Ureter (tissue), 1 donor: ENCODE data around the gene FBXW11. TPM values are rescaled to one million over a fixed set of nuclear protein-coding genes. Genes with fewer than 3 reads are reported as not detected.

Experiments used
- DNase-seq: peaks from one replicate; pipeline ENCODE4 v3.0.0-alpha.2; 2020; ENCODE audit warnings: low spot score
- total RNA-seq: library from RNA; stranded (reverse); gene quantifications from one replicate; pipeline ENCODE4 v1.2.4, GENCODE V29; 2023
- donor health status: DM: yes; HTN: yes; CAD: no.

FBXW11 gene
- total RNA-seq, 1 donor from 2014 or later, result 64.2 TPM

DNA sequence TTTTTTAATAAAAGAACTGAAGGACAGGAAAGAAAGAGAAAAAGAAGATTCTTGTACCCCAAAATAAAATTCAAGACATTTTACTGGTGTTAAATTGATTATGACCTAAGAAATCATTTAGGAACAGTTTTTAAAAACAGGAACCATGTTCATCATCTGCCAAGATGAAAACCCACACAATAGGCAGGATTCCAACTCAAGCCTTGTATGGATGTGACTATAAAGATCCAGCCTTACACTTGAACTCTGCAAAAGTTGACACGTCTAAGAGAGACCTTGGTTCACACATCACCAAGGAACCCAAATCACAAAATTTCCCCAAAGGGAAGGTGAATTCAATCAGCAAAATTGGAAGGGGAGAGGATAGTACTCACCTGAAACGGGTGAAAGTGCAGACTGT is 138.2 kb downstream of the FBXW11 start:
- no peak for DNase-seq

DNA sequence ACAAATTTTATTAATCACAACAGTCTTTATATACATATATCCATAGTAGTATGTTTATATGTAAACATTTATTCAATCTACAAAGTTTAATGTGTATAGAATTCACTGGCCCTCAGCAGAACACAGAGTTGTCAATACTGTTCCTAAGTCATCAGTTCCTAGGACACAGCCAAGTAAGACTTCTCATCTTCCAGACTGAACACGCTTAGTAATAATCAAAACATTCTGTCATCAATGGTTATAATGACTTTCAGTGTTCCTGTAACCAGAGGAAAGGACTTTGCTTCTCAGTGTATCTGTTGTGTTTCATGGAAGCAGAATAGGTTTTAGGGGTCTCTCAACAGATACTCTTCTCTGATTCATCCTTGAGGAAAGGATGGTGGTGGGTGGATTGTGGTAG is 138.7 kb downstream of the FBXW11 start:
- DNase-seq, result no peak

DNA sequence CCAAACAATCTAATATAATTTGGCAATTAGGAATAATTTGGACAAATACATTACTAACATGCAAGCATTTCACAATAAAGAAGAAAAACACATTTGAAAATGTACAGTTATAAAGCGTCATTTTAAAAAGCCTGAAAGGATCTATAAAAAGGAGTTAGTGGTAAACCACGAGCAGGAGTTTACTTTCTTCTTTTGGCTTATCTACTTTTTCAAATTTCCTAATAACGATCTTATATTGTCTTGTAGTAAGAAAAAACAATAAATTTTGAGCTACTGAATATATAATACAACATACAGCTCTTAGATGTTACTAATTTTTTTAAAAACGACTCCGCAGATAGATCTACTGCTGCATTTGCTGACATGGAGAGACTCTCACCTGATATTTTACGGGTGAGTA is 141.0 kb downstream of the FBXW11 start:
- DNase-seq, result no peak

DNA sequence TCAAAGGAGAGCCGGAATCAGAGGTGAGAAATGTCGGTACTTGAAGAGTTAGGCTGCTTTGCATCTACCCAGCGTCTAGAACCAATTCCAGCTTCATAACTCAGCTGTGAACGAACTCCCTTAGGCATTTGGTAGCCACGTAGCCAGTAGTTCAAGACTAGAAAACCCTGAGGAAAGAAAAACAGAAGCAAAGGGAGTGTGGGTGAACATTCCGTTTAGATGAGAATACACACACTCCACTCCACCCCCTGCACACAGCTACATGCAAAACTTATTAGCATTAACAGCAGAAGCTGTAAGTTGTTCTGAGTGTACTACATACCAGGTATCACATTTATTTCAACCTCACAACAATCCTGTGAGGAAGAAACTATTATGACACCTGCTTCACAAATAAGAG is 142.5 kb downstream of the FBXW11 start:
- no peak for DNase-seq

- DNase-seq, result no peak
Observed at GRCh38 chr5:171862624-171863023, 143.8 kb downstream of the FBXW11 start.

DNA sequence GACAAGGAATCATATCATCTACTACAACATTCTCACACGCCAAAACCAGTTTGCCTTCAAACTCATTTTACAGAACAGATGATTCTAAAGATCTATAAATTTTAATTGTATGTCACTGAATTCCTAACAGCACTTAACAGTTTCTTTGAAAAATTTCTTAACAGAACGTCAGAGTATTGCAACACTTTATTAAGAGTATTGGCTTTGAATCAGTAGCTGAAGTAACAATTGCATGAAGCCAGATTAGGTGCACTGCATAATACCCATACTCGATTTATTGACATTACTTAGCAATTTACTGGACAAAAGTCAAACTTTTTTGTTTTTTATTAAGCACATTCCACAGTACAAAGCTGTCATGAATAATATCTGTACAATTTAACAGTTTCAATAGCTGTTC is 145.1 kb downstream of the FBXW11 start:
- no peak for DNase-seq

DNA sequence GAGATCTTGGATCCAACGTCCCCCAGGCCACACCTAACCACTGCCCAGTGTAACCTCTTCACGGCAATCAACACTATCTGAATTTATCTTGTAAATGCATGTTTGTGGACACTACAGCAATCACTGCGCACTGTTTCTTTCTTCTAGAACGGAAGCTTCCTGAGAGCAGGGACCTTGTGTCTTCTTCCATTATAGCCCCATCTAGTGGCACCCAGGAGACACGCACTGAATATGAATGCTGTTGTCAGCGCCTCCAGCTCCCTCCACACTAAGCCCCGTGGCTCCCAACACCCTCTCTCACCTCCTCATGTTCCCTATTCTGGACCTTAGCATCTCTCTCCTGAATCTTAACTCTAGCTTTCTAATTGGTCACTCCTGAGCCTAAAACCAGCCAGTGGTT is 148.1 kb downstream of the FBXW11 start:
- DNase-seq, result no peak

DNA sequence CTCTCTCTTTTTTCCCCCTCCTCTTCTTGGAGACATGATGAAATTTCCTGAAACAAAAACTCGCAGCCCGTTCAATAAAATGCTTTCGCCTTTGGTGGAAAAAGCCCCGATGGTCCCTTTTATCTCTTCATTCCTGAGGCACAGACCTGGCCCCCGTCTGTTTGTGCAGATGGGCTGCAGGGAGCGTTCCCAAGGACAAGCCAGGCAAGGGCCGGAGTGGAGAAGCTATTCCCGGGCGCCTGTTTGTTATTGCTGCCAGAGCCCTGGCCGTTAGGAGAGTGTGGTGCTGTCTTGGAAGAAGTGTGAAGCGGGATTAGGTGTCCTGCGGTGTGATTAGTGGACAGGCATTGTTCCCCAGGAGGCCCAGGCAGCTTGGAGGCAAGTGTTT is 149.0 kb downstream of the FBXW11 start:
- no peak for DNase-seq

GRCh38 chr5:171855798-171856763 is 150.4 kb downstream of the FBXW11 start:
- DNase-seq, result no peak

DNA sequence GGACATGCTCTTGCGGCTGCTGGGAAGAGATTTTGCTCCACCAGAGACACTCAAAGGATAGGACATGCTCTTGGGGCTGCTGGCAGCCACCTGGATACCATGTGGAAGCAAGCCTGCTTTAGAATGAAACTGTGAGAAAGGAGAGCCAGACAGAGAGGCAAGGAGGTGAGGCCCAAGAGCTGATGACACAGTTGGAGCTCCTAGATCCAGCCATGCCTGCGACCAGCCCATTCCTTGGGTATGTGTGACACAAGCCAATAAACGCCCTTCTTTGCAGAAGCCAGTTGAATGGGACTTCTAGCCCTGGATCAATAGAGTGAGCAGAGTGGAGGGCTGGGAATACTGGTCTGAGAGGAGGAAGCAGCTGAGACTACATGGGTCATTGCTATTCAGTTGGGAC is 151.2 kb downstream of the FBXW11 start:
- DNase-seq, result no peak

DNA sequence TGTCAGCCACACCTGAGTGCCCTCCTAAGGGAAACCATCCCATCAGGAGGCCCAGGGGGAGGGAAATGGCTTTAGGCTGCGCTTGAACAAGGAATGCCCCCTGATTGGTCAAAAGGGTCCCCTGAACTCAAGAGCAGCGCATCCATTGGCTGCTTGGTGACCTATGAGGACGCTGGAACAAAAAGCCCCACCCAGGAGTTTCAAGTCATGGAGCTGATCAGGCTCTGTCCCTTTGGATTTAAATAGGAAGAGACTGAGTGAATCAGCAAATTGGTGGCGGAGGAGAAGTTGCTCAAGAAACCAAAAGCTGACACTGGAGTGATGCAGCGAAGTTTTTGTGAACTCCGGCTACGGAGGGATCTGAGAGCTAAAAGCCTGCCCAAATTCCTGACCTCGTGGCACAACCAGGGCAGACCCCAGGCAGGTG is 154.2 kb downstream of the FBXW11 start:
- DNase-seq, result no peak

DNA sequence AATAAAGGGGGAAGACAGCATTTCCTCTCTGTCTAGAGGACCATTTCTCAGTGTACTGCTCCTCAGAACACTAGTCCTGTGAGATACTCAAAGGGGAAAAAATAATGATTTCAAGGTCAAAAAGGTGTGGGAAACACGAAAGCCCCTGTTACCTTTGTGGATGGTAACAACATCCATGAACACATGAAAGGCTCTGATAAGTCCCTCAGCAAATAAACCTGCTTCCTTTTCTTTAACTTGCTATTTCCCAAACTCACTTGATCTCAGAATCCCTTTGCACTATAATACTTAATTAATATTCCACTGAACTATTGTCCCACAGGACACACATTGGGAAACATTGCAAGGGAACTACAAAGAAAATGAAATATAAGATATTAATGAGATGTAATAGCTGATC is 155.2 kb downstream of the FBXW11 start:
- DNase-seq, result no peak

- DNase-seq, result no peak
Observed at GRCh38 chr5:171850324-171850947, 156.0 kb downstream of the FBXW11 start.

- DNase-seq, result no peak
Observed at GRCh38 chr5:171849585-171850323, 156.7 kb downstream of the FBXW11 start.

DNA sequence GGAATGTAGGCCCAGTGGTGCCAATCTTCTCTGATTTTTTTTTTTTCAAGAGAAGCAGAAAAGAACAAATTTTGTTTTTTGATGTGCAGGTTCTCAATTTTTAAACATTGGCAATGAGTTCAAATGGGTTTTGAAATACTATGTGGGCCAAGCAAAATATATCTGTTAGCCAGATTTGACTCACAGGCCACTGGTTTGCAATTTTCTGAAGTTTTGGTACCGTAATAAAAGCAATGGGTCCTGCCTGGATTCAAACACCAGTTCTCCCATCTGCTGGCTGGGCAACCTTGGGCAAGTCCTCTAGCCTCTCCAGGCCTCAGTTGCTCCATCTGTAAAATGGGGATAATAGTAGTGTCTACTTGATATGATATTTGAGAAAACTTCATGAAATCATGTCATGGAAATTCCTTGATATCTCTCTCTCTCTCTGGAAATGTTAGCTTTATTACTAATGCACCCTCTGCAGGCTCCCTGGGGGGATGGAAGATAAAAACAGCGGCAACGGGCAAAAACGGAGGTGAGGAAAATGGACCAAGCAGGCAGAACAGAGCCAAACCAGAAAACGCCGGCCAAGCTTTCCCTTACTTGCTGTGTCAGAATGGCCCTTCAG is 157.4 kb downstream of the FBXW11 start:
- no peak for DNase-seq

DNA sequence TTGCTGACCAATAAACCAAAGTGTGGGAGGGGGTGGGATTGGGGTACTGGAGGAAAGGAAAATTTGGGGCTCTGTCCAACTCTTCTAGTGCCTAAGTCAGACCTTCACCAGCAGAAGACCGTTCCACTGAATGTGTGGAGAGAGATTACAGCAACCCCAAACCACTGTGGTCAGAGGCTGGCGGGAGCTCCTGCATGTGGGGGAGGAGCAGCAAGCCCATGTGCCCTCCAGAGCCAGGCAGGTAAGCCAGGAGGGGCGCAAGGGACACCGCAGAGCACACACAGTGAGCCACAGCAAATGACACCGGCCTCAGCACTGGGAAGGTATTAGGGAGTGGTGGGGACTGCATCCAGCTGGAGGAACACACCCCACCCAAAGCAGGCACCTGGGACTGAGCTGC is 158.0 kb downstream of the FBXW11 start:
- no peak for DNase-seq

- DNase-seq, result no peak
Observed at GRCh38 chr5:171848006-171848405, 158.4 kb downstream of the FBXW11 start.

DNA sequence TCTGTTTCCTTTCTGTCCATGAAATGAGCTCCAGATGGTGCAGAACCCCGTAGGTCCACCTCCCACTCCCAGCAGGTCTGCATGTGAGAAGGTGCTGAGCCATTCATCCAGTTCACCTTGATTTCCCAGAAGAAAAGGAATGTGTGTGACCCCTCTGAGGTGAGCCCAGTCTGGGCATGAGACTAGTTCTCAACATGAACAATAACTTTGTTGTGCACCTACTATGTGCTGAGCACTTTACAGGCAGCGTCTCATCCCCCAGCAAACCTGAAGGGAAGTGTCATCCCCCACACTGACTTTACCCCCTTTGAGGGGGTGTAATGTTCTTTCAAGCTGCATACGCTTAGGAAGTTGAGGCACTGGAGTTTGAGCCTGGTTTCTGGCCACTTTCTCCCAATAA is 159.4 kb downstream of the FBXW11 start:
- no peak for DNase-seq

GRCh38 chr5:171846323-171846722 is 160.1 kb downstream of the FBXW11 start:
- DNase-seq, result no peak

DNA sequence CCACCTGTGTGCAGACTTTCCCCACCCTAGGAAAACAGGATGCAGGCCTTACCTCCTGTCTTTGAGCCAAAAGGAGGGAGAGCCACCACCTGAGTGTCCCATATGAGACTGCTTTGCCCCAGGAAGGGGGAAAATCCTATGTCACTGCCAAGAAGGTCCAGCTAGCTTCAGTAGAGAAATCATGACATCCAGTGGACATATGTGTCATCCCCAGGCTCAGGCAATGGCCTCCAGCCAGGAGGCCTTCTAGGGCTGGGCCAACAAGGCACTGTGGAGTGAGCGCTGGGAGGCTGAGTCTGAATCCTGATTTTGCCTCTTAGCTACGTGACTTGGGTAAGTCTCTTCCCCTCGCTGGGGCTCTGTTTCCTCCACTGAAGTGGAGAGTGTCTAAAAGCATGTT is 160.6 kb downstream of the FBXW11 start:
- DNase-seq, result no peak

DNA sequence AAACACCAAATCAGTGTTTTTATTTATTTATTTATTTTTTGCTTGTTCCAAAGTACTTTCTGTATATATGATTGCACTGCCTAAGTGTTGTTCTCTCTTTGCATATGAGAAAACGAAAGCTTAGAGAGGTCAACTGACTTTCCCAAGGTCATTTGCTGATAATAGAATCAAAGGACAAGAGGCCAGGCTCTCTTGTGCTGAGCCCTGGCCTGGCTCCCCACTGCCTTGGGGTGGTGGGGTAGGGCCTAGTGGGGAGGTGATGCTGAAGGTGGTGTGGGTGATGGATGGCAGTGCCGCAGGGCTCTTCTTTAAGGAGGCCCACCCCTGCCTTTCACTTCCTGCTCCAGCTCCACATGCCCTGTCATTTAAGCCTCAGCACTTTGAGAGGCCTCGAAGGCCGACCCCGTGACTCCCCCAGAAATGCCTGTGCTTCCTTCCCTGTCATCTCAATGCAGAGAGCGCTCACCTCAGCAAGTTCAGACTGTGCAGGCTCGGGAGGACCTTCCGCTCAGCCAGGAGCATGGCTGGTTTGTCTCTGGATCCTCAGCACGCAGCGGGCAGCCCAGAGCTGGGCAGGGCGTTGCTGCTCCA is 161.3 kb downstream of the FBXW11 start:
- DNase-seq, result no peak
